ENCODE measurements around the gene OR52M1.
"Not testable (repeated sequence)": the region's sequence is repeated elsewhere in the genome, so short reads cannot be mapped to it uniquely, and the experiment has no call there.

OR52M1 gene, protein sequence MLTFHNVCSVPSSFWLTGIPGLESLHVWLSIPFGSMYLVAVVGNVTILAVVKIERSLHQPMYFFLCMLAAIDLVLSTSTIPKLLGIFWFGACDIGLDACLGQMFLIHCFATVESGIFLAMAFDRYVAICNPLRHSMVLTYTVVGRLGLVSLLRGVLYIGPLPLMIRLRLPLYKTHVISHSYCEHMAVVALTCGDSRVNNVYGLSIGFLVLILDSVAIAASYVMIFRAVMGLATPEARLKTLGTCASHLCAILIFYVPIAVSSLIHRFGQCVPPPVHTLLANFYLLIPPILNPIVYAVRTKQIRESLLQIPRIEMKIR
- total RNA-seq, result 0 to 0.13 (median 0) reads per million in 18 experiments

GRCh38 chr11:4544891-4545290 is at the start of gene OR52M1:
Gene OR52M1 (plus strand): TSS chr11:4545191. CDS start chr11:4545191, 0 bp downstream.
- no peak for DNase-seq

GRCh38 chr11:4495487-4495886 is 49.5 kb upstream of the OR52M1 start:
- peak; percentile 20 to 30 for DNase-seq

GRCh38 chr11:4495986-4496385 is 49.0 kb upstream of the OR52M1 start:
- no peak for DNase-seq

DNA sequence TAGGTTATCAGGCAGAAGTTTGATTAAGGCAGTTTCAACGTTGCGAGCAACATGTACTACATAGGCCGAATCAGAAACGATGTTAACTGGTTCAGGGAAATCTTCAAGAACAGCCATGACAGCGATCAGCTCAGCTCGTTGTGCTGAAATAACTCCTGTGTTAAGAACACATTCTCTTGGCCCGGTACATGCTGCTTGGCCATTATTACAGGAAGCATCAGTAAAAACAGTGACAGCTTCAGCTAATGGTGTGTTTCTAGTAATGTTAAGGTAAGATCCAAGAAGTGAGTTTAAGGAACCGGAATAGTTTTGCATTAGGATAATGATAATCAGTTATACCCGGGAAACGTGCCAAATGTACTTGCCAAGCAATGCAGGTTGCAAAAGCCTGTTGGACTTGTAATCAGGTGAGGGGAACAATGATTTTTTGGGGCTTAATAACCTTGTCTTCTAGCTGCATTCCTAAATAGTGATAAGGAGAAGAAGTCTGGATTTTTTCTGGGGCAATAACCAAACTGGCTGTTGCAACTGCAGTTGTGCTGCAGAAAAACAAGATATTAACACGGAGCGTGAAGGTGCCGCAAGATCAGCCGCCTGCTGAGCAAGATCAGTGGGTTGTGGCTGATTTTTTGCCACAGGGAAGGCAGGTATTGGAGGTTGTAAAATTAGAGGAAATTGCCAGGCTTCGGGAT is 48.3 kb upstream of the OR52M1 start:
- no peak for DNase-seq

- DNase-seq, result peak in 1 of 2 donors; percentile 30
Observed at GRCh38 chr11:4508886-4509285, 36.1 kb upstream of the OR52M1 start.

GRCh38 chr11:4511282-4512245 is 33.4 kb upstream of the OR52M1 start:
- DNase-seq, result no peak

GRCh38 chr11:4514196-4514595 is 30.8 kb upstream of the OR52M1 start:
- DNase-seq, result no peak

GRCh38 chr11:4522339-4522738 is 22.7 kb upstream of the OR52M1 start:
- no peak for DNase-seq

DNA sequence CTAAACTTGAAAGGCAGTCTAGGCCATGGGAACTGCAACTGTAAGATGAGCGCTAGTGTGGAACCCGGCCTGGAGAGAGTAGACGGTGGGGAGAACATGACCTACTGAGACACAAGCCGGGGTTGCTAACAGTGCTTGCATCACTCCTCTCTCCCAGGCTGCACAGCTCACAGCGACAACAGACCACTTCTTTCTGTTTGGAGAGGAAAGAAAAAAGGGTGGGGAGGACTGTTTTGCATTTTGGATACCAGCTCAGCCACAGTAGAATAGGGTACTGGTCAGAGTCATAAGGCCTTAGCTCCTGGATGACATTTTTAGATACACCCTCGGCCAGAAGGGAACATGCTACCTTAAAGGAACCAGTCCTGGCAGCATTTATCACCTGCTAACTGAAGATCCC is 22.2 kb upstream of the OR52M1 start:
- DNase-seq, result no peak

DNA sequence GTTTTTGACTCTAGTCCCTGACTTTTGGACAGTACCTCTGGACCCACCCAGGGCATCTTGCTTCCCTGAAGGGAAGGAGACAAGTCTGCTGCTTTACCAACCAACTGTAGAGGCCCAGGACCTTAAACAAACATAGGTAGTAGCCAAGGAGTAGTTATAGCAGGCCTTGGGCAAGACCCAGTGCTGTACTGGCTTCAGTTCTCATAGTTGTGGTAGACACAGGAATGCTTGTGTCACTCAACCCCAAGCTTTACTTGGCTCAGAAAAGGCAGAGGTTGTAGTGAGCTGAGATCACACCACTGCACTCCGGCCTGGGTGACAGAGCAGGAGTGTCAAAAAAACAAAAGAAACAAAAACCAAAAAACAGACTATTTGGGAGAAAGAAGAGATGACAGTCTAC is 21.3 kb upstream of the OR52M1 start:
- DNase-seq, result no peak

GRCh38 chr11:4527926-4528325 is 17.1 kb upstream of the OR52M1 start:
- peak; percentile 57 to 72 for DNase-seq

- DNase-seq, result not testable (repeated sequence)
Observed at GRCh38 chr11:4531686-4532085, 13.3 kb upstream of the OR52M1 start.

DNA sequence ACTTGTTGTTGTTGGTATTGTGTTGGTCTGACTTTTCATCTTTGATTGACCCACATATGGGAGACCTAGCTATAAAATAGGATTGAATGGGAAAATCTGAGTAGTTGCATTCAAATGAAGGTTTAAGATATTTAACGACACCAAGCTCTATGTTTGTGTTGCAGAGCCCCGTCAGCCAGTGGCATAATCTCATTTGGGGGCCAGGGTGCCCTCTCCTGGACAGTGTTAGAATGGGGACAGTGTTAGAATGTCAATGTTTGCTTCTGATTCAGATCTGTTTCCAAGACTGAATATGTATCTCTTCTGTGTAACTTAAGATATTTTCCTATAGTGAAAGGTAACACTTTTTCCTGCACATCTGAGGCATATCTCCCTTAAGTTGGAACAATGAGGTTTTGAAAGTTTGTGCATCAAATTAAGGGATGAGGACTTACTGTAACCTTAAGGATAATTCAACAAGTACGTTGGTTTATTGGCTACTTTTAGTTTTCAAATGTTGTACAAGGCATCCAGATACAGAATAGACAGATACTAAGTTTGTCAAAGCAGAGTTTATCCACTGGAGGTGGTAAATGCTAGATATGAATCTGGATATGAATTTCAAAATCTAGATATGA is 5.3 kb upstream of the OR52M1 start:
- DNase-seq, result peak; percentile 58 to 70

GRCh38 chr11:4541071-4541470 is 3.9 kb upstream of the OR52M1 start:
- DNase-seq, result no peak

- no peak for DNase-seq
Observed at GRCh38 chr11:4543561-4543960, 1.4 kb upstream of the OR52M1 start.

- no peak for DNase-seq
Observed at GRCh38 chr11:4546878-4547277, 1.9 kb downstream of the OR52M1 start.

DNA sequence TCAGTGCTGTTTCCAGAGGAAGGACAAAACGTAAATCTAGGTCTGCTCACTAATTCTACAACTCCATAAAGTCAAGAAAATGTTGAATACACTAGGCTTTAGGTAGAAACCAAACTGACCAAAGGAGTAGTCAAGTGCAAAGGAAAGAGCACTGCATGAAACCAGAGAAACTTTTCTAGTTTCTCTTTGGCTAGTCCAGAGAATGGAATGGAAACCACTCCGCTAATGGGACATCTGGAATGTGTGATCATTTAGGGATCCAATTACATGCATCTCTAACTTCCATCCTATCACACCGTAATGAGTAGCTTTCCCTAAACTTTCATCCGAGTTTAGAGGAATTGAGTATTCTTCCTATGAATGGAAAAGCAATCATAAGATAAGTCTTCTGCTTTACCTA is 2.4 kb downstream of the OR52M1 start:
- no peak for DNase-seq

DNA sequence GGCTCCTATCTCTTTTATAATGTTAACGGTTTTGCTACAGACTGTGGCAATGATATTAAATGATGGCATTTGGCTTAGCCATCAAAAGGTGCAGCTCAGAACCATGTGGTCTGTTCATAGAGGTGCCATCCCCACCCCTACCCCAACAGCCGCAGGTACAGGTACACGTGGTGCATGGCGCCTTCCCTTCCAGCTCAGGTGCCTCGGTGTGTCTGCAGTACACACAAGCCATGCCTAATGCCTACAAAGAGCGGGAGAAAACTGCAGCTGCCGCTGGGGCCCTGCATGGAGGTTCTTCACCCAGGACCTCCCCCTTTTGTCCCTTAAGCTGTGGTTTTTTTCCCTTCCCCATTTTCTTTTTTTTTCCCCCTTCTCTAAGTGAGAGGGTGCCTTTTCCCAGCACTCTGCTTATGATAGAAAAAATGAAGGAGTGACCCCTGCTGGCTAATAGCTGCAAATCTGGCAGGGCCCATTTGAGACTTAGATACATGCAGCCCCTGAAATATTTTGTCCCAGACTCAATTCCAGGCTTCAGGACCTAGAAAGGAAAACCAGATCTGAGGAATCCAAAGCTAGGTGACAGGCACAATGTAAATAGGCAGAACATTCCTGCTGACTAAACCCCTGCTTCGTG is 6.5 kb downstream of the OR52M1 start:
- DNase-seq, result peak; percentile 29 to 37

- DNase-seq, result no peak
Observed at GRCh38 chr11:4559527-4560440, 14.8 kb downstream of the OR52M1 start.

DNA sequence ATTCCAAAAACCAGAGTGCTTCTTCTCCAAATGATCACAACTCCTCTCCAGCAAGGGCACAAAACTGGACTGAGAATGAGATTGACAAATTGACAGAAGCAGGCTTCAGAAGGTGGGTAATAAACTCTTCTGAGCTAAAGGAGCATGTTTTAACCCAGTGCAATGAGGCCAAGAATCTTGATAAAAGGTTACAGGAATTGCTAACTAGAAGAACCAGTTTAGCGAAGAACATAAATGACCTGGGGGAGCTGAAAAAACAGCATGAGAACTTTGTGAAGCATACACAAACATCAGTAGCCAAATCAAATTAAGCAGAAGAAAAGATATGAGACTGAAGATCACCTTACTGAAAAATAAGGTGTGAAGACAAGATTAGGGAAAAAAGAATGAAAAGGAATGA is 15.5 kb downstream of the OR52M1 start:
- no peak for DNase-seq

GRCh38 chr11:4565371-4565770 is 20.4 kb downstream of the OR52M1 start:
- no peak for DNase-seq
